HepG2 (cell line): Measurements from ENCODE around the gene FERMT2. TPM values are rescaled to one million over a fixed set of nuclear protein-coding genes. Genes with fewer than 3 reads are reported as not detected.

Source experiments
- AHR ChIP-seq: IDR thresholded peaks from 2 replicates; pipeline ENCODE4 v1.6.1; 2018; ENCODE audit warnings: missing genetic modification reagents, missing compliant biosample characterization
- BHLHE40 ChIP-seq: IDR thresholded peaks from 2 replicates; pipeline ENCODE4 v1.6.1; 2011; ENCODE audit warnings: low read length, improper control_type of control experiment
- CBX5 ChIP-seq: sonication (generic); formaldehyde crosslinking; IDR thresholded peaks from 2 replicates; pipeline ENCODE4 v1.4.0; 2020; ENCODE audit warnings: missing genetic modification reagents, borderline replicate concordance
- CC2D1A ChIP-seq: sonication (generic); formaldehyde crosslinking; IDR thresholded peaks from 2 replicates; pipeline ENCODE4 v1.8.1; 2023; ENCODE audit warnings: mild to moderate bottlenecking, missing genetic modification reagents
- CCAR2 ChIP-seq: fragments of 200-400 bp; formaldehyde crosslinking; optimal IDR thresholded peaks from 2 replicates; pipeline ENCODE3; 2018; ENCODE audit warnings: low read depth, mild to moderate bottlenecking, low read length, moderate library complexity
- CHCHD3 ChIP-seq: sonication (generic); formaldehyde crosslinking; IDR thresholded peaks from 2 replicates; pipeline ENCODE4 v1.8.0; 2022; ENCODE audit warnings: mild to moderate bottlenecking, missing genetic modification reagents, moderate library complexity
- ELF3 ChIP-seq: IDR thresholded peaks from 2 replicates; pipeline ENCODE4 v1.6.1; 2016; ENCODE audit warnings: missing genetic modification reagents, missing compliant biosample characterization
- EZH2 ChIP-seq: conservative IDR thresholded peaks from 2 replicates; pipeline ENCODE4 v1.6.1; 2012; ENCODE audit warnings: mild to moderate bottlenecking, low read depth, low read length, moderate library complexity
- FOXA1 ChIP-seq, 2 experiments: fragments of 450-650 bp in 1 of 2; sonication (generic) in 1 of 2; formaldehyde crosslinking in 1 of 2; IDR thresholded peaks; 2 replicates each; pipeline versions ENCODE4 v1.4.0 to v1.6.1; 2016 to 2020; ENCODE audit warnings: missing genetic modification reagents in 1 of 2
- NFATC3 ChIP-seq: sonication (generic); formaldehyde crosslinking; IDR thresholded peaks from 2 replicates; pipeline ENCODE4 v1.5.1; 2020; ENCODE audit warnings: mild to moderate bottlenecking, missing genetic modification reagents
- NRL ChIP-seq: sonication (generic); formaldehyde crosslinking; IDR thresholded peaks from 2 replicates; pipeline ENCODE4 v1.5.0; 2020; ENCODE audit warnings: missing genetic modification reagents, mild to moderate bottlenecking, moderate library complexity, borderline replicate concordance
- PAWR ChIP-seq: sonication (generic); formaldehyde crosslinking; IDR thresholded peaks from 2 replicates; pipeline ENCODE4 v1.4.0; 2020; ENCODE audit warnings: missing genetic modification reagents, mild to moderate bottlenecking, borderline replicate concordance
- PITX1 ChIP-seq: sonication (generic); formaldehyde crosslinking; IDR thresholded peaks from 2 replicates; pipeline ENCODE4 v1.5.1; 2020; ENCODE audit warnings: mild to moderate bottlenecking, missing genetic modification reagents
- SKI ChIP-seq: fragments of 450-650 bp; IDR thresholded peaks from one replicate; pipeline ENCODE4 v1.6.1; 2018; ENCODE audit warnings: mild to moderate bottlenecking; ENCODE audit not compliant: partially characterized antibody
- SNAI1 ChIP-seq: sonication (generic); formaldehyde crosslinking; IDR thresholded peaks from 2 replicates; pipeline ENCODE4 v1.5.0; 2020; ENCODE audit warnings: mild to moderate bottlenecking, missing genetic modification reagents, borderline replicate concordance
- SP1 ChIP-seq, 2 experiments: fragments of 450-650 bp in 1 of 2; sonication (generic) in 1 of 2; formaldehyde crosslinking in 1 of 2; IDR thresholded peaks; 2 replicates each; pipeline versions ENCODE4 v1.4.0 to v1.6.1; 2016 to 2020; ENCODE audit warnings: missing genetic modification reagents in 1 of 2
- TBL1XR1 ChIP-seq: fragments of 150-350 bp; IDR thresholded peaks from 2 replicates; pipeline ENCODE4 v1.6.1; 2014; ENCODE audit warnings: borderline replicate concordance, low read length; ENCODE audit not compliant: partially characterized antibody
- TSC22D2 ChIP-seq: sonication (generic); formaldehyde crosslinking; IDR thresholded peaks from 2 replicates; pipeline ENCODE4 v1.5.1; 2020; ENCODE audit warnings: missing genetic modification reagents, mild to moderate bottlenecking, borderline replicate concordance
- ZNF282 ChIP-seq: fragments of 450-650 bp; IDR thresholded peaks from 2 replicates; pipeline ENCODE4 v1.6.1; 2018; ENCODE audit not compliant: partially characterized antibody
- ZNF564 ChIP-seq: sonication (generic); formaldehyde crosslinking; IDR thresholded peaks from 2 replicates; pipeline ENCODE4 v1.8.1; 2023; ENCODE audit warnings: mild to moderate bottlenecking, missing genetic modification reagents
- ZNF660 ChIP-seq: sonication (generic); formaldehyde crosslinking; IDR thresholded peaks from 2 replicates; pipeline ENCODE4 v1.5.1; 2020; ENCODE audit warnings: mild to moderate bottlenecking, low read depth, missing genetic modification reagents, borderline replicate concordance
- polyA plus RNA-seq, 8 experiments: library from polyadenylated mRNA; depleted of rRNA in 3 of 8; stranded (reverse) in 7 of 8; unstranded in 1 of 8; fragments of >200 nt; fragmentation: Illumina TruSeq in 4 of 8; extraction: Trizol in 4 of 8; gene quantifications; 2 replicates each; pipeline versions ENCODE4 v1.2.1 to v1.2.3, GENCODE V29; 2011 to 2016; ENCODE audit warnings: low read depth in 4 of 8, missing spikeins in 1 of 8, mixed read lengths in 1 of 8; ENCODE audit not compliant: insufficient read depth in 1 of 8
- total RNA-seq, 5 experiments: library from RNA; depleted of rRNA; stranded (reverse); fragments of >200 nt; fragmentation: Illumina TruSeq; extraction: Trizol; gene quantifications; 2 replicates each; pipeline ENCODE4 v1.2.3, GENCODE V29; 2016; ENCODE audit warnings: low read depth in 1 of 5
- TF ChIP-seq, protein P1 (sequence below): sonication (generic); formaldehyde crosslinking; IDR thresholded peaks from 2 replicates; pipeline ENCODE4 v1.4.0; 2020; ENCODE audit warnings: missing genetic modification reagents

Gene FERMT2
- total and polyA plus RNA-seq, 2 of the 13 experiments (the other 11 are each of a cell fraction or from before 2014, with no cell fraction given) = 36.2 to 60.4 TPM

GRCh38 chr14:52821805-52822250 is 129.0 kb downstream of the FERMT2 start (continued):
- no peak for TF ChIP-seq PAWR (CRISPR knock-in tag)
- no peak for TF ChIP-seq CCAR2
- no peak for TF ChIP-seq CHCHD3
- TF ChIP-seq SP1 (IDR thresholded peaks at IDR 0.05) = no peak
- TF ChIP-seq SP1 (CRISPR knock-in tag; IDR thresholded peaks at IDR 0.05) = 0 out of 2 replicates have a peak, but pooled peaks have one; percentile 22
- no peak for TF ChIP-seq EZH2
- TF ChIP-seq FOXA1 (IDR thresholded peaks at IDR 0.05) = peak; percentile 78
- peak; percentile 97 for TF ChIP-seq FOXA1 (CRISPR knock-in tag; IDR thresholded peaks at IDR 0.05)
- TF ChIP-seq, protein P1, sequence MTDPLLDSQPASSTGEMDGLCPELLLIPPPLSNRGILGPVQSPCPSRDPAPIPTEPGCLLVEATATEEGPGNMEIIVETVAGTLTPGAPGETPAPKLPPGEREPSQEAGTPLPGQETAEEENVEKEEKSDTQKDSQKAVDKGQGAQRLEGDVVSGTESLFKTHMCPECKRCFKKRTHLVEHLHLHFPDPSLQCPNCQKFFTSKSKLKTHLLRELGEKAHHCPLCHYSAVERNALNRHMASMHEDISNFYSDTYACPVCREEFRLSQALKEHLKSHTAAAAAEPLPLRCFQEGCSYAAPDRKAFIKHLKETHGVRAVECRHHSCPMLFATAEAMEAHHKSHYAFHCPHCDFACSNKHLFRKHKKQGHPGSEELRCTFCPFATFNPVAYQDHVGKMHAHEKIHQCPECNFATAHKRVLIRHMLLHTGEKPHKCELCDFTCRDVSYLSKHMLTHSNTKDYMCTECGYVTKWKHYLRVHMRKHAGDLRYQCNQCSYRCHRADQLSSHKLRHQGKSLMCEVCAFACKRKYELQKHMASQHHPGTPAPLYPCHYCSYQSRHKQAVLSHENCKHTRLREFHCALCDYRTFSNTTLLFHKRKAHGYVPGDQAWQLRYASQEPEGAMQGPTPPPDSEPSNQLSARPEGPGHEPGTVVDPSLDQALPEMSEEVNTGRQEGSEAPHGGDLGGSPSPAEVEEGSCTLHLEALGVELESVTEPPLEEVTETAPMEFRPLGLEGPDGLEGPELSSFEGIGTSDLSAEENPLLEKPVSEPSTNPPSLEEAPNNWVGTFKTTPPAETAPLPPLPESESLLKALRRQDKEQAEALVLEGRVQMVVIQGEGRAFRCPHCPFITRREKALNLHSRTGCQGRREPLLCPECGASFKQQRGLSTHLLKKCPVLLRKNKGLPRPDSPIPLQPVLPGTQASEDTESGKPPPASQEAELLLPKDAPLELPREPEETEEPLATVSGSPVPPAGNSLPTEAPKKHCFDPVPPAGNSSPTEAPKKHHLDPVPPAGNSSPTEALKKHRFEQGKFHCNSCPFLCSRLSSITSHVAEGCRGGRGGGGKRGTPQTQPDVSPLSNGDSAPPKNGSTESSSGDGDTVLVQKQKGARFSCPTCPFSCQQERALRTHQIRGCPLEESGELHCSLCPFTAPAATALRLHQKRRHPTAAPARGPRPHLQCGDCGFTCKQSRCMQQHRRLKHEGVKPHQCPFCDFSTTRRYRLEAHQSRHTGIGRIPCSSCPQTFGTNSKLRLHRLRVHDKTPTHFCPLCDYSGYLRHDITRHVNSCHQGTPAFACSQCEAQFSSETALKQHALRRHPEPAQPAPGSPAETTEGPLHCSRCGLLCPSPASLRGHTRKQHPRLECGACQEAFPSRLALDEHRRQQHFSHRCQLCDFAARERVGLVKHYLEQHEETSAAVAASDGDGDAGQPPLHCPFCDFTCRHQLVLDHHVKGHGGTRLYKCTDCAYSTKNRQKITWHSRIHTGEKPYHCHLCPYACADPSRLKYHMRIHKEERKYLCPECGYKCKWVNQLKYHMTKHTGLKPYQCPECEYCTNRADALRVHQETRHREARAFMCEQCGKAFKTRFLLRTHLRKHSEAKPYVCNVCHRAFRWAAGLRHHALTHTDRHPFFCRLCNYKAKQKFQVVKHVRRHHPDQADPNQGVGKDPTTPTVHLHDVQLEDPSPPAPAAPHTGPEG (CRISPR knock-in tag) = no peak
- peak; percentile 91 for TF ChIP-seq PITX1 (CRISPR knock-in tag)
- no peak for TF ChIP-seq ZNF564 (CRISPR knock-in tag)
- TF ChIP-seq BHLHE40 = peak; percentile 52; the same call in 1 of the 2 replicates
- no peak for TF ChIP-seq NFATC3 (CRISPR knock-in tag)
- peak; percentile 97 for TF ChIP-seq TBL1XR1
- no peak for TF ChIP-seq ZNF282
- TF ChIP-seq AHR (CRISPR knock-in tag) = no peak
- peak; percentile 93 for TF ChIP-seq ELF3
- no peak for TF ChIP-seq TSC22D2
- no peak for TF ChIP-seq CC2D1A (CRISPR knock-in tag)
- no peak for TF ChIP-seq ZNF660 (CRISPR knock-in tag)
- peak; percentile 93 for TF ChIP-seq SKI
- no peak for TF ChIP-seq SNAI1 (CRISPR knock-in tag)
- peak; percentile 45; the same call in 1 of the 2 replicates for TF ChIP-seq CBX5 (CRISPR knock-in tag)
- no peak for TF ChIP-seq NRL
